Ascending aorta (tissue), 2 donors: ENCODE measurements around the gene ADAMTS12. TPM values are rescaled to one million over a fixed set of nuclear protein-coding genes. Genes with fewer than 3 reads are reported as not detected.

Experiments used
- DNase-seq, 2 donors: peaks; one replicate each; pipeline ENCODE4 v3.0.0-alpha.2; 2019; ENCODE audit warnings: low spot score in 2 of 2
- H3K27ac ChIP-seq, 2 donors: fragments of 200-600 bp; sonication (generic); one replicate each; pipeline ENCODE4 v1.5.1; 2016 to 2017; ENCODE audit warnings: mild to moderate bottlenecking in 1 of 2
- H3K27me3 ChIP-seq: fragments of 200-600 bp; sonication (generic); one replicate; pipeline ENCODE4 v1.5.1; 2017
- H3K36me3 ChIP-seq, 2 donors: fragments of 200-600 bp; sonication (generic); one replicate each; pipeline ENCODE4 v1.5.1; 2016
- H3K4me1 ChIP-seq, 2 donors: fragments of 200-600 bp; sonication (generic); one replicate each; pipeline ENCODE4 v1.5.1; 2016 to 2017; ENCODE audit warnings: mild to moderate bottlenecking in 1 of 2
- H3K4me3 ChIP-seq, 2 donors: fragments of 200-600 bp; sonication (generic); one replicate each; pipeline ENCODE4 v1.5.1; 2016 to 2017; ENCODE audit warnings: mild to moderate bottlenecking in 1 of 2
- H3K9me3 ChIP-seq, 2 donors: fragments of 200-600 bp; sonication (generic); one replicate each; pipeline ENCODE4 v1.5.1; 2016
- intact Hi-C: fragments of 100-400 bp; cut with DNase I; formaldehyde crosslinking; loops from one replicate; pipeline ENCODE4 v1.15.1; 2023
- total RNA-seq: library from RNA; depleted of rRNA; stranded (reverse); fragments of >200 nt; gene quantifications from one replicate; pipeline ENCODE4 v1.1.0, GENCODE V29; 2016
- TF ChIP-seq, protein P1 (sequence below), 3 experiments: fragments of 200-600 bp in 2 of 3; fragments of 450-650 bp in 1 of 3; sonication (generic) in 2 of 3; IDR thresholded peaks; one replicate each; pipeline ENCODE4 v1.5.1; 2016 to 2019; ENCODE audit warnings: antibody characterized with exemption in 3 of 3, mild to moderate bottlenecking in 1 of 3, moderate library complexity in 1 of 3

Gene ADAMTS12, protein sequence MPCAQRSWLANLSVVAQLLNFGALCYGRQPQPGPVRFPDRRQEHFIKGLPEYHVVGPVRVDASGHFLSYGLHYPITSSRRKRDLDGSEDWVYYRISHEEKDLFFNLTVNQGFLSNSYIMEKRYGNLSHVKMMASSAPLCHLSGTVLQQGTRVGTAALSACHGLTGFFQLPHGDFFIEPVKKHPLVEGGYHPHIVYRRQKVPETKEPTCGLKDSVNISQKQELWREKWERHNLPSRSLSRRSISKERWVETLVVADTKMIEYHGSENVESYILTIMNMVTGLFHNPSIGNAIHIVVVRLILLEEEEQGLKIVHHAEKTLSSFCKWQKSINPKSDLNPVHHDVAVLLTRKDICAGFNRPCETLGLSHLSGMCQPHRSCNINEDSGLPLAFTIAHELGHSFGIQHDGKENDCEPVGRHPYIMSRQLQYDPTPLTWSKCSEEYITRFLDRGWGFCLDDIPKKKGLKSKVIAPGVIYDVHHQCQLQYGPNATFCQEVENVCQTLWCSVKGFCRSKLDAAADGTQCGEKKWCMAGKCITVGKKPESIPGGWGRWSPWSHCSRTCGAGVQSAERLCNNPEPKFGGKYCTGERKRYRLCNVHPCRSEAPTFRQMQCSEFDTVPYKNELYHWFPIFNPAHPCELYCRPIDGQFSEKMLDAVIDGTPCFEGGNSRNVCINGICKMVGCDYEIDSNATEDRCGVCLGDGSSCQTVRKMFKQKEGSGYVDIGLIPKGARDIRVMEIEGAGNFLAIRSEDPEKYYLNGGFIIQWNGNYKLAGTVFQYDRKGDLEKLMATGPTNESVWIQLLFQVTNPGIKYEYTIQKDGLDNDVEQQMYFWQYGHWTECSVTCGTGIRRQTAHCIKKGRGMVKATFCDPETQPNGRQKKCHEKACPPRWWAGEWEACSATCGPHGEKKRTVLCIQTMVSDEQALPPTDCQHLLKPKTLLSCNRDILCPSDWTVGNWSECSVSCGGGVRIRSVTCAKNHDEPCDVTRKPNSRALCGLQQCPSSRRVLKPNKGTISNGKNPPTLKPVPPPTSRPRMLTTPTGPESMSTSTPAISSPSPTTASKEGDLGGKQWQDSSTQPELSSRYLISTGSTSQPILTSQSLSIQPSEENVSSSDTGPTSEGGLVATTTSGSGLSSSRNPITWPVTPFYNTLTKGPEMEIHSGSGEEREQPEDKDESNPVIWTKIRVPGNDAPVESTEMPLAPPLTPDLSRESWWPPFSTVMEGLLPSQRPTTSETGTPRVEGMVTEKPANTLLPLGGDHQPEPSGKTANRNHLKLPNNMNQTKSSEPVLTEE (N-terminal part only)
- 1.4 TPM for total RNA-seq

DNA sequence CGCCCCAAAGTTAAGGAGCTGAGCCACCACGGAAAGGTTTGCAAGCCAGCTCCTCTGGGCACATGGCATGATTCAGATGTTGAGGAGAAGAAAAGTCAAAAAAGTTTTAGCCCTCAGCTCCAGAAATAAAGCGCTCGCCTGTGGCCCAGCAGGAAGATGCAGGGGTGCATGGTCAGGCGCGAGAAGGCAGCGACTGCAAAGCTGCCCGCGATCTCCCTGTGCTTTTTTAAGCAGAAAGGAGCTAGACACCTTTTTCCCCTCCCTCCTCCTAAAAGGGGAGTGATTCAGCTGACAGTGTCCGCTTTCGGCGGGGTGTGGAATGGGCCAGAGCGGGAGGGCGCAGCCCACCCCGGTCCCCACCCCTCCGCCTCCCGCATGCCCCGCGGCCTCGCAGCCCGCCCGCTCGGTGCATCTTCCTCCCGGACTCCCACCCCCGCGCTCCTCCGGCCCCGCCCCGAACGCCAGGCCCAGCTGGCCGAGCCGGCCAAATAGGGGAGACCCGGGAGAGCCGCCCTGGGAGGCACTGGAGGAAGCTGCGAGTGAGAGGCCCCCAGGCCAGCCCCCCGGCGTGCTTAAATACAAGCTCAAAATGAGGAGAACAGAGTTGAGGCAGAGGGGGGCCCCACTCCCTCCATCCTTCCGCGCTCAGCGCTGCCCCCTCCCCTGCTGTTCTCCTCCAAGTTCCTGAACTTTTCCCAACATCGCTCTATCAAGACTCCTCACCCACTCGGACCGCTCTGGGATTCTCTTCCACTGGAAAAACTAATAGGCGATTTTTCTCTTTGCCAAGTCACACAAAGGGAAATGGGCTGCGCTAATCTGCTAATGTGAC is at the start of gene ADAMTS12:
ADAMTS12 (minus strand) TSS at position 203 of the 832 bp plus-strand sequence; CDS start at position 69, 134 bp downstream.
- intact Hi-C loops, result loop anchor here (2.0 to 5.0 kb wide), 2 partner anchors 35 to 451 kb away; partner anchors contain the start of gene TARS1
- Histone ChIP-seq H3K27ac (peak within 1 kb of the TSS; percentile 27 to 67), H3K9me3 (no peaks in the 10 kb centered on the region), H3K4me3 (peak within 1 kb of the TSS; percentile 57 to 75), H3K36me3 (no peaks in the 10 kb centered on the region), H3K4me1 (peaks cover 0 to 21% of the 10 kb centered on the region in 2 donors), H3K27me3 (no peaks in the 10 kb centered on the region)
- no peak for DNase-seq
- TF ChIP-seq, protein P1, sequence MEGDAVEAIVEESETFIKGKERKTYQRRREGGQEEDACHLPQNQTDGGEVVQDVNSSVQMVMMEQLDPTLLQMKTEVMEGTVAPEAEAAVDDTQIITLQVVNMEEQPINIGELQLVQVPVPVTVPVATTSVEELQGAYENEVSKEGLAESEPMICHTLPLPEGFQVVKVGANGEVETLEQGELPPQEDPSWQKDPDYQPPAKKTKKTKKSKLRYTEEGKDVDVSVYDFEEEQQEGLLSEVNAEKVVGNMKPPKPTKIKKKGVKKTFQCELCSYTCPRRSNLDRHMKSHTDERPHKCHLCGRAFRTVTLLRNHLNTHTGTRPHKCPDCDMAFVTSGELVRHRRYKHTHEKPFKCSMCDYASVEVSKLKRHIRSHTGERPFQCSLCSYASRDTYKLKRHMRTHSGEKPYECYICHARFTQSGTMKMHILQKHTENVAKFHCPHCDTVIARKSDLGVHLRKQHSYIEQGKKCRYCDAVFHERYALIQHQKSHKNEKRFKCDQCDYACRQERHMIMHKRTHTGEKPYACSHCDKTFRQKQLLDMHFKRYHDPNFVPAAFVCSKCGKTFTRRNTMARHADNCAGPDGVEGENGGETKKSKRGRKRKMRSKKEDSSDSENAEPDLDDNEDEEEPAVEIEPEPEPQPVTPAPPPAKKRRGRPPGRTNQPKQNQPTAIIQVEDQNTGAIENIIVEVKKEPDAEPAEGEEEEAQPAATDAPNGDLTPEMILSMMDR (IDR thresholded peaks at IDR 0.05), result no peak

DNA sequence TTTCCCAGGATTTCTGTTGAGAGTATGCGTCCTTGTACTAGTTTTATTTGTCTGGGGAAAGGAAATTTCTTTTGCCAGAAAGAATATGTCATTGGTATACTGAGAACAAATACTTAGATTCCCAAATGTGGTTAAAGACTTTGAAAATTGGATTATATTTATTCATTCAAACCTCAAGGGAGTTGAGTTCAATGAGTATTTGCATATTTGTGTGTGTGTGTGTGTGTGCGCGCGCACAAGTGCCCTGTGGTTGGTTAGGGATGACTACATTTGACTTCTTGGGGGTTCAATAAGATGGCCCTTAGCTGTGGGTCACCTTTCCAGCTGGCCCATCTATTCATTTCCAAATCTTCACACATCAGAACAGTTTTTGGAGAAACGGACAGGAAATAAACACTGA is 49.3 kb upstream of the ADAMTS12 start:
- Histone ChIP-seq H3K36me3 (no peaks in the 10 kb centered on the region), H3K27me3 (peaks cover 17% of the 10 kb centered on the region), H3K27ac (no peak overlapping the region), H3K9me3 (no peaks in the 10 kb centered on the region), H3K4me1 (peaks cover 0 to 4% of the 10 kb centered on the region in 2 donors), H3K4me3 (no peak overlapping the region)
- TF ChIP-seq, protein P1 (IDR thresholded peaks at IDR 0.05), result no peak
- DNase-seq, result no peak
- intact Hi-C loops, result no loop called here

DNA sequence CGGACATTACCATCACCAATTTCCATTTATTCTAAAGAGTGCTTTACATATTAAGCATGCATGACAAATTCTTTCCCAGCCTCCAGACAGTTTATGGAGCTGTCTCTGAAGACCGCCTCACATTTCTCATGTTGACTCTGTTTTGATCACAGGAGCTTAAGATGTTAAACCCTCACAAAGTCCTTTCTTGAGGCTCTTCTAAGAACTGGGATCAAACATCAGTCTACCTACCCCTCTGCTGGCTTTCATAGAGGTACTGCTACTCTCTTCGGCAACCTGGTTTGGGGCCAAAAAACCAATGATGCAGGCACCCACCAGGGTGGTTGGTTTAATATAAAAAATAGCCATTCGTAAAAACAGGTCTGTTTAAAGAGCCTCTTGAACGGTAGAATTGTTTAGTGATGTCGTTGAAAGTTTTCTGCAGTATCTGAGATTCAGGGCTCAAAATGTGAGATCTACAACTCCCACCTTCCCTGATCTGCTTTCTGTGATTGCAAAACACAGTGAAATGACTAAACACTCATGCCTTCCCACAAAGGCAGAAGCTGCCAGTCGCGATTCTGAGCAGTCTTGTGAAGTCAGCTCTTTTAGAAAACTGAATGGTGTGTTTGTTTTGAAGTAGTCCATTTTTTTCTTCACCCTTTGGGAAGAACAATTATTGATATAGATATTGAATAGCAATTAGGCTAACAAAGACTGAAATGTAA is 47.9 kb upstream of the ADAMTS12 start:
- intact Hi-C loops, result loop anchor here (10.0 kb wide), 1 partner anchor 505 kb away; no protein-coding TSS in a partner anchor
- Histone ChIP-seq H3K27me3 (peaks cover 17% of the 10 kb centered on the region), H3K36me3 (no peaks in the 10 kb centered on the region), H3K27ac (no peak overlapping the region), H3K9me3 (no peaks in the 10 kb centered on the region), H3K4me1 (peaks cover 0 to 4% of the 10 kb centered on the region in 2 donors), H3K4me3 (no peak overlapping the region)
- DNase-seq, result no peak
- TF ChIP-seq, protein P1 (IDR thresholded peaks at IDR 0.05), result no peak

DNA sequence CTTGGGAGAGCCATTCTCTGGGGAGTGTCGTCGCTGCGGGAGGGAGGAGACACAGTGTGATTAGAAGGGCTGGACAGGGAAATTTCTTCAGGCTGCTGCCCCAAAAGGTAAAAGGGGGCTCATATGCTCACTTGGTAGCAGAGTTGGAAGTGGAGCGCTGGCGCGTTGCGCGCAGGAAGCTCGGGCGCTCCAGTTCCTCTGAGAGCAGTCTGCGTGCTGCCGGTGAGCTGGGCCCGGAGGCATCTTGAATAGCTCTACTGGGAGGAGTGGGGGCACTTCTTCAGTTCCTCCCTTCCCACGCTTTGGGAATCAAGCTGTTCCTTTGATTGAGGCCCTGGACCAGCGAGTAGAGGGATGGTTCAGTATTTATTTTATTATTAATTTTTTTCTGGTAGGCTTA is 47.1 kb upstream of the ADAMTS12 start:
- no peak for DNase-seq
- peaks cover 17% of the 10 kb centered on the region for H3K27me3 ChIP-seq
- H3K4me3 ChIP-seq, result no peak overlapping the region
- peaks cover 0 to 4% of the 10 kb centered on the region in 2 donors for H3K4me1 ChIP-seq
- TF ChIP-seq, protein P1 (IDR thresholded peaks at IDR 0.05), result no peak
- no peaks in the 10 kb centered on the region for H3K9me3 ChIP-seq
- H3K36me3 ChIP-seq, result no peaks in the 10 kb centered on the region
- H3K27ac ChIP-seq, result no peak overlapping the region
- intact Hi-C loops, result loop anchor here (10.0 kb wide), 1 partner anchor 504 kb away; no protein-coding TSS in a partner anchor
